Left forelimb (tissue), 1 donor: ENCODE results near the gene C9orf43.

Experiments used
- DNase-seq: peaks from one replicate; pipeline ENCODE4 v3.0.0-alpha.2; 2018; ENCODE audit warnings: low spot score

C9orf43 gene

GRCh38 chr9:113467183-113467582 is 56.6 kb downstream of the C9orf43 start:
- no peak for DNase-seq

GRCh38 chr9:113468716-113469448 is 58.3 kb downstream of the C9orf43 start:
- DNase-seq, result no peak

GRCh38 chr9:113471143-113471542 is 60.6 kb downstream of the C9orf43 start:
- no peak for DNase-seq

GRCh38 chr9:113471566-113471965 is 61.0 kb downstream of the C9orf43 start:
- DNase-seq, result no peak

- DNase-seq, result no peak
These were observed 61.7 kb downstream of the C9orf43 start for GRCh38 chr9:113472199-113472598.

- DNase-seq, result peak; percentile 57
These were observed 63.9 kb downstream of the C9orf43 start for GRCh38 chr9:113474360-113475028.

- DNase-seq, result peak; percentile 31
These were observed 64.5 kb downstream of the C9orf43 start for GRCh38 chr9:113475031-113475430.

- peak; percentile 22 for DNase-seq
These were observed 65.4 kb downstream of the C9orf43 start for GRCh38 chr9:113475992-113476391.

- DNase-seq, result peak; percentile 36
These were observed 66.0 kb downstream of the C9orf43 start for GRCh38 chr9:113476511-113476916.

GRCh38 chr9:113477058-113477457 is 66.5 kb downstream of the C9orf43 start:
- DNase-seq, result no peak

- no peak for DNase-seq
These were observed 67.1 kb downstream of the C9orf43 start for GRCh38 chr9:113477661-113478060.

- DNase-seq, result no peak
These were observed 68.7 kb downstream of the C9orf43 start for GRCh38 chr9:113479174-113479621.
